ENCODE measurements around the gene FTO. TPM values are rescaled to one million over a fixed set of nuclear protein-coding genes. Genes with fewer than 3 reads are reported as not detected.

FTO gene
- total RNA-seq, 1 donor from 2014 or later = 91.0 TPM

DNA sequence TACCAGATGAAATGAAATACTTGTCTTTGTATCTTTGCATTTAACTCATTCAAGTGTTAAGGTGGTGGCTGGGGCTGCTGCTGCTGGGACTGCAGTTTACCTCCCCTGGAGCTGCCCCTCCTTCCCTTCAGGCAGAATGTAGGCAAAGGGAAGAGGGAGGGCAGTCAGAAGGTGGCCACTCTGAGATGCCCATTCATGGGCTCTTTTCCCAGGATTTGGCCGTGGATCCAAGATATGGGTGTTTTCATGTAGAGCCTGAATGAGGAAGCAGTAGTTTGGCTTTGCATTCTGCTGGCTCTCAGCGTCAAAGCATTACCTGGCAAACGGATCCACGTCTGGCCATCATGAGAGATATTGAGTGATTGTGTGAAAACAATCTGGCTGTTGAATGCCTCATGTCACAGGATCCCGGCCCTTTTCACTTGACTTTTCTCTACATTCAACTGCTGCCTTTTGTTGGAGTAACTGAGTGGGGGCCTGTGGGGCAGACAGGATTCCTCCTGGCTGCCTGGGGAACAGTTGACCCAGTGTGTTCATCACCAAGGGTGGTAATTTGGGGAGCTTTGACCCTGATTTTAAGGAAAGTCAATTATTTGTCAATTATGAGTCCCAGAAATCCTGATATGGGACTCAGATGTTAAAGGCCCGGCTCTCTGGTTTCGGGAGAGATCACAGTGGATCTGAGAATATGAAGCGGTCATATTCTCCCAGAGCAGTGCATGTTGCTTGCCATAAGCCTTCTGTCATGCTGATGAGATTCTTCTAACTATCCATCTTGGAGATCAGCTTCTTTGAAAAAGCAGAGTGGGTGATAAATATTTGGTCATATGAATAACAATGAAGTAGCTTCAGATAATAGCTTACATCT is 345.9 kb downstream of the FTO start:
- DNase-seq (ENCODE audit: low spot score) = no peak

DNA sequence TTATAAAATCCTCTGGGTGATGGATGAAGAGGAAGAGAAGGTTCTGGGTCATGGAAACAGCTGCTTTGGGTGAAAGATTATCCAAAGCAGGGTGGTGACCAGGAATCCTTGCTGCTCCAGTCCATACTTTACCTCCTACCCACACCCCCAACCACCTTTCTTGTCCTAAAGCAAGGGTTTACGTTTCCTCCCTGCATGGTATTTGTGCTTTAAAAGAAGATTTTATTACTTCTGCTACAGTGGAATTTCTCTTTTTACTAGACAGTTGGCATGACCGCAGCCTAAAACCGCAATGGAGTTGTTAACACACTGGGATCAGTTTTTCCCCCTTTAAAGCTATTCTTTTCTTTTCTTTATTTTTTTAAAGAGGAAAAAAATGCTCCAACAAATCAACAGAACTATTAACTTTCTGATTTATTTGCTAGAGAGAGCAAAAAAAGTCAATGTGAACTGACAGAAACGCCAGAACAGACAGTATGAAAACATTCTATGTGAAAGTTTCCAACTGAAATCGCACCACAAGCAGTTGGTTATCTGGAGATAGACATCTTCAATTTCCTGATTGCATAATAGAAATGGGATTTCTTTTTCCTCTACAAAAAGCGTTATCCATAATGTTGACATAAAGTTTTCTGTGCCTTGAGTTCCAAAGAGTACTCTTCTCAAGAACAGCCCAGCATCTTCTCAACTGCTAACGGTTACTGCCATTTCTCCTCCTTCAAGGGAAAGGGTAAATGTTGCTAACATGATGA is 346.7 kb downstream of the FTO start:
- no peak for DNase-seq (ENCODE audit: low spot score)

DNA sequence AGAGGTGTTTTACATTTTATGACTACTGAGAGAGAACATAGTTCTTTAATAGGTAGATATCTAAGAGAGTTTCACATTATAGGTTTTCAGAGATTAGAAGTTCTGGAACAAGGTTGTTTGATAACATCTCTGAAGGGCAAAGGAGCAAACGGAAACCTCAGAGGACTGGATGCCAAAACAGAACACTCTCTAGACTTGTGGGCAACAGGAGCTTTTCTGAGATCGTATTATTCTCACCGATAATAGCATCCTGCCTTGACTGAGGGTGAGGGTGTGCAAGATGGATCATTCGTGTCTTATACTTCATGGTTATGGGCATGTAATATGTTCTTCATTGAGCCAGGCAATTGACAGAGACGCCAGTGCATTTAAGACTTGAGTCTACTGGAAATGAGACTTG is 347.9 kb downstream of the FTO start:
- DNase-seq (ENCODE audit: low spot score) = no peak

DNA sequence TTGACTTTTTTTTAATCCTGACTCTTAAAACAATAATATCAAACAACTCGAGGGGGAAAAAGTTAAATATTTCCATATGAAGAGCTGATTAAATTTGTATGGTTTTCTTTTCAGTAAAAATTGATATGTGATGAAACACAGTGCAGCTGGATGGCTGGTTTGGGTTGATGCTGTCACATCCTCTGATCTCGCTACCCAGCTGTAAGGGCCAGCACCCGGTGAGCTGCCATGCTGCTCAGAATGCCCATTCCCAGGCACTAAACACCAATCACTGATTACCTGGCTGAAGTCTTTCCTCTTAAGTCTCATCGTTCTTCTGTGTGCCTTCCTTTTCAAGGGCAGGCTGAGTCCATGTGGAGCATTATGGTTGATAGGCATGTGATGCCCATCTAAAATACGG is 348.3 kb downstream of the FTO start:
- no peak for DNase-seq (ENCODE audit: low spot score)

DNA sequence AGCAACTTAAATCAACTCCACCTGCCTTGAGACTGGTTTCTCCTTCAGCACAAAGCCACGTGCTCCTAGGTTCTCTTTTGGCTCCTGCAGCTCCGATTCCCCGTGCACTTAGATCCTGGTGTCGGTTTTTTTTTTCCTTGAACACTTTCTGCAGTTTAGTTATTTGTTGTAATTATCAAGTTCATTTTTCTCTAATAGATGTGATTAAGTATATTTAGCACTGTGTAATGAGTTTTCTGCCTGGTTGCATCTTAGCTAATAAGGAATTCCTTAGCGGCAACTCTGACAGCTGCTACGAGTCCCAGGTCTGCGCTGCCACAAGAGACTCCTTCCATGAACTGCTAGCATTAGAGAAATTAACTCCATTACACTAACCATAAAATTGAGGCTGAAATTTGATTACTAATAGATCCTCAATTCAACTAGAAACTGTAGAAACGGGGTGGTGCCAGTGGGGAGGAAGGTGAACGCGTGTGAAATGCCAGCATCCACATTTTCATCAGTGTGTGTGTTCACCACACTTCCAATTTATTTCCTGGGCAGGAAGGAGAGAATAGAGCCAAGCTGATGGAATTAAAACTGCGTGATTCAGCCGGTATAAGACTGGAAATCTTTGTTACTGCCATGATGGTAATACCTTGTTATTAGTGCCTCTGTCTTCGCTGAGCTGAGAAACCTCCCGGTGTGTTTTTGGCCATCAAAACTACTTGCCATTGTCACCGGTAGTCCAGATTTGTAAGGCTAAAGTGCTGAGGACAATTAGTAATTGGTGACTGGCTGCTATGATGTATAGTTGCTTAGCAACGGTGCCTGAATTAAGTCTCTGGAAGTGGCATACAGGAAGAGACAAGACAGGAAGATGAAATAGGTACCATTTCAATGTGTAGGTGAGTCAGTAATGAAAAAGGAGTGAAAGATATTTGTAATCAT is 350.2 kb downstream of the FTO start:
- DNase-seq (ENCODE audit: low spot score) = no peak

DNA sequence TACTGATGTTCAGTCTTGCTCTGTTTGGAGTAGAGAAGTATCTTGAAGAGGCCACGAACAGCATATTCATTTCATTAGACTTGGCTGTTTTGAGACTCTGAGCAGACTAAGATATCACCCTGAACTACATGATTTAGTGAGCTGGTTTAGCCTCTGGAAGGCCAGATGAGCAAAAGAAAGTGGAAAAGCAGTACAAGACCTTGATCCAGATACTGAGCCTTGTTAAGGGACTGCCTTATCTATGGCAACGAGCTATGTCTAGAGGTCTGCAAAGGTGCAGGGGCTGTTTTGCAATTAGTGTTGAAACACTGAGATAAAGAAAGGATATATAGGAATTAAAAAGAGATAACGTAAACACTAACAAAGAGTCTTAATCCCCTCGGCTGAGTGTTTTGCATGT is 351.2 kb downstream of the FTO start:
- DNase-seq (ENCODE audit: low spot score) = no peak

DNA sequence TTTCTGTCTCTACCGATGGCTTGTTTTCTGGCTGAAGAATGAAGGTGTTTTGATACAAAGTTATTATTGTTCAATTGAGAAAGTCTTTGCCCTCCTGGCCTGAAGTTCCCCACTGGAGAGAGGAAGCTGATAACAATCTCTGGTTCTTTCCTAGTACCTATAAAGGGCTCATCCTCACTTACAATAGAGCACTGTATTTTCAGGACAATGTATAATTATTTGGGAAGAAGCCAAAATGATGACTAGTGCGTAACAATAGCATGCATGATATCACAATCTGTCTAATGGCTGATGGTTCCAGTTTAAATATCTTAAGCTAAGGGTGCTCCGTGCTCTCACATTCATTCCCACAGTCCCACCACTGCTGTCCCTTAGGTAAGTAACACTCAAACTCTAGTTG is 351.9 kb downstream of the FTO start:
- no peak for DNase-seq (ENCODE audit: low spot score)

DNA sequence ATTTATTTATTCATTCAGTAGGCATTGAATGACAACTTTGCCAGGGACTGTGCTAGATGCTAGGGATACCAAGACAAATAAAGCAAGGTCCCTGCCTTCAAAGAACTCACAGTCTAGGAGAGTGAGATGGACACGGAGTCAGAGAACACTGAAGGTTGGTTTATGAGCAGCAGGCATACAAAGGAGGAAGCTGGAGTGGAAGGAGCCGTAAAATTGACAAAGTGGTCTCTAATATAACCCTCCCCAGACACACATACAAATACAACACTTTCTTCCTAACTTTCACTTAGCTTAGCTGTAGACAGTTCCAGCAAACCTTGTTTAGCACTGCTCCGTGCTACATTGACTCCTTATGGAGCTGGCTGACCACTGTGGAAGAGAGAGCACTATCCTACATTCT is 353.0 kb downstream of the FTO start:
- DNase-seq (ENCODE audit: low spot score) = no peak

DNA sequence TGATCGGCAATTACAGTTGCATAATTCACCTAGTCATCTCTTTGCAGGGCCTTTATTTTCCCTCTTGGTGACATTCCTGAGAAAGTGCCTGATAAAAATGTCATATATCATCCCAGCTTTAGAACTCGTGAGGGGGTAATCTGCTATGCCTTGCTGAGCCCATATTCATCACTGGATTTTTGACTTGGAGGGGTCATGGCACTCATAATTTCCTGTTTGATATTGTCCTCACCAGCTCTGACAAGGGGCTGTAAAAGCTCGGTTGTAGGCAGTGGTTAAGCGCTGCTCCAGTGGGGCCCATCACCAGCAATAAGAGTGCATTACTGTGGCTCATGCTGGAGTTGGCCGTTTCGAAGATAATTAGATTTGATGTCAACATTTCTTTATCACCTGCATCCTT is 355.4 kb downstream of the FTO start:
- DNase-seq (ENCODE audit: low spot score) = no peak

DNA sequence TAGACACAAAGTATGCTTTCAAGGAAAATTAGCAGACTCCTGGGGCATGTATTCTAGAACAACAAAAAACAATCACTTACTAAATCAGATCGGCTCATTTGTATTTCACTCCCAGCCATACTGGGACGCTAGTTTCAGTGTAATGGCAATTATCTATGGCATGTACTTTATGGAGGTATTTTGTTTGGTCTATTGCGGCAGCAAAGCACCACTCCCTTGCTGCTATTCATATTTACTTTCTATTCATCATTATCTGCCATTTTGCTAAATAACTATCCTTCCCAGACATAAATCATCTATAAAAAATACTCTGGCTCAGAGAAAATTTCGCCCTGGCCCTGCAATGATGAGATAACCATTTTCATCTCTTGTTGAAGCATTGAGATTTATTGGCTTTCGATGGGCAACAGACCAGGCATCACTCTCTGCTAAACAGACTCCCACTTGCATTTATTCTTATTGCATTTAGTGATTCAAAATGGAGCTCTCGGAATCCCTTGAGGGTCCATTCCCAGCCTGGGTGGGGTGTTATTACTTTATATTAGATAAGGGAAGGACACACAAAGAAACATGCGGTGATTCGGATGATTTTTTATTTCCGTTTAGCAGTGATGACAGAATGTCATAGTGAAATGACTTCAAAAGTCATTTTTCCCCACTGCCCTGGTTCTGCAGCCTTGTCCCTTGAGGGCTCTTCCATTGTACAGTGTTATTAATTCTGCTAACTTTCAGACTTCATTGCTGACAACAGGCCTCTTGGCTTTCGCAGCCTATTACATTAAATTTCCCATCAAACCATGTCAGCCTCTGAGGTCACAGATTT is 356.9 kb downstream of the FTO start:
- no peak for DNase-seq (ENCODE audit: low spot score)

DNA sequence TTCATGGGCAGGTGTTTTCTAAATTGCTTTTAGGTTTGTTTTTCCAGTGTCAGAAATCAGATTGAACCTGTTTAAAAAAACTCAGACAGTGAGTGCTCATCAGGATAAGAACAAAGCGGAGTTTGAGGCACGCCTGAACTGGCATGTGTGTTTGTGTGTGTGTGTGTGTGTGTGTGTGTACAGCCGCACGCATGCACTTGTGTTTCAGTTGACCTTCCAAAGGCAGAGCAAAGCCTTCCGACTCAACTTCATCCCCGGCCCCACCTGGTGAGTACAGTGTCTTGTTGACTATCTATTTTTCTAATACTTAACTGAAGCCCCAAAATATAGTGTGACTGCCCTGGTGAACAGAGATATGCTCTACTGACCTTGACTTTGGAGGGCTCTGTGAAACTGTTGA is 357.5 kb downstream of the FTO start:
- no peak for DNase-seq (ENCODE audit: low spot score)

DNA sequence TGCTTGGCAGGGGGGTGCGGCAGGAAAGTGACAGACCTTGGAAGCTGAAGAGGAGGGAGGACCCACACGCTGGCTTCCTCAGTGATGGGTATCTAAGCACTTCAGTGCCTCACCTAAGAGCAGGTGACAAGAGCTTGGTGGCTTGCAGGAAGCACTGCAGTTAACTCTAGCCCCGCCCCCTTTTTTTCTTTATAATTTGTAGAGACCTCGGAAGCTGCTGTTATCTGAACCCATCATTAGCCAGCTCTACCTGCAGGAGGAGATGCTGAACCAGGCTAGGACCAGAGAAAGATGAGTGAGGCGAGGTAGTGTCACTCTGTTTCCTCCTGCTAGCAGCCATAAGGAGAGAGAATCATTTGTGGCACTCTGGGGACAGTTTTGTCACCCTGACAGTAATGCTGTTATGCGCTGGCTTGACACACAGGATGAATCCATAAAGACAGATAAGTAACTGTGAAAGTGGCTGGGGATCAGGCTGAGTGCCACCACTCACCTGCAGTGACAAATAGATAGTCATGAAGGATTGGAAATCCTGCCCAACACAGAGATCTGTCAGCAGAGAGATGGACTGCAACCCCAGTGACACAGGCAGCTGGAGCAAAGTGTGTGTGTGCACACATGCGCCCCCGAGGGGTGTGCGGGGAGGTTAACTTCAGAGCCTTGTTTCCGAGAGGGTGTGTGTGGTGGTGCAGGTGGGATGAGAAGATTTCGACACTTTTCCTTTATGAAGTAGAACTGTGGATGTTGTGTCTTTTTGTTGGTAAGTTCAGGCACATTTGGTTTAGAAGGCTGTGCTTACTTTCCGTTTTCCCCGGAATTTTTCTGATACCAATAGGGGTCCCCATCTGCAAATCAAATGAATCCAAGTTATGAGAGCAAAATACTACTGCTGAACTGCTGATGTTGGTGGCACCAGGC is 358.7 kb downstream of the FTO start:
- no peak for DNase-seq (ENCODE audit: low spot score)

DNA sequence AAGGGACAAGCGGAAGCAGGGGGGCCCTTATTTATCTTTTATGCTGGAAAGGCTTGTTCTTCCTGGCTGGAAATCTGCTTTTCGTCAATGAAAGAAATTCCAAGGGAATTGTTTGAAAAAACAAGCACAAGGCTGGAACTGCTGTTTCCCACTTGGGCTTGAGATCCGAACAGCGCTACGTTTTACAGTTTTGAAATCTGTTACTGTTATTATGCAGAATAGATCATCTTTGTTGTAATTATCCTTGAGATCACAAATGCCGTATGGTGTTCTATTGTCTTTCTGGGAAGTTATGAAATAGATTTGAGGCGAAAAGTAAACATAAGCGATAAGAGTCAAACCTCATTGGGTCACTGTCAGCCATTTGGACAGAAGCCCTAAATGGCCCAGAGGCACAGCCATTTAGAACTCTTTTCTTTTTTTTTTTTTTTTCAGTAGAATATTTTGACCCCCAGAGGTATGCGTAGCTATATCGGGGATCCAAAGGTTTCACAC is 359.4 kb downstream of the FTO start:
- no peak for DNase-seq (ENCODE audit: low spot score)

DNA sequence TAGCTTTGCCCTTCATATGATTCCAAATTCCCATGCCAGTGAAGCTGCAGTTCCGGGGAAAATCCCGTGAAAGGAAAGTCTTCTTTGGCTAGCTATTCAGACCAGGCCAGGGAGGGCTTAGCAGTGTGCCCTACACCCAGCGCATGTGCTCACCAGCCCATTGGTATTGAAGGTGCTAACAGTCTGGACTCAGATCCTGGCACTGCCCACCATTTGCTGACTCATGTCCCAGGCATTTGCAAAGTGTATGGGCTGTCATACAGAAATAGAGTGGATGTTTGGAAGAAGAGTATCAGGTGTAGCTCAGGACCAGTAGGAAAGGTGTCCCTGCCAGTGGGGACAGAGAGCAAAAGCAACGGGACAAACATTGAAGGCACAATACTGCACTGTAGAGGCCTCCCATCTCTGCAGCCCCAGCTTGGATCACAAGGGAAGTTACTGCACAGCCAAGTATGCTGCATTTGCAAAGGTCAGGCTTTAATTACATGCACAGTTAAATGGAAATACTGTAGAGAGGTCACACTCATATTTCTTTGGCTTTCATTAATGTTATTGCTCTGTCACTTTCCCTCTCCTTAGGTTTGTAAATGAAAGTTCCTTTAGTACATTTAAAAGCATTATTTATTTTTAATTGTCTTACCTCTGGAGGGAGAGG is 362.6 kb downstream of the FTO start:
- DNase-seq (ENCODE audit: low spot score) = no peak

DNA sequence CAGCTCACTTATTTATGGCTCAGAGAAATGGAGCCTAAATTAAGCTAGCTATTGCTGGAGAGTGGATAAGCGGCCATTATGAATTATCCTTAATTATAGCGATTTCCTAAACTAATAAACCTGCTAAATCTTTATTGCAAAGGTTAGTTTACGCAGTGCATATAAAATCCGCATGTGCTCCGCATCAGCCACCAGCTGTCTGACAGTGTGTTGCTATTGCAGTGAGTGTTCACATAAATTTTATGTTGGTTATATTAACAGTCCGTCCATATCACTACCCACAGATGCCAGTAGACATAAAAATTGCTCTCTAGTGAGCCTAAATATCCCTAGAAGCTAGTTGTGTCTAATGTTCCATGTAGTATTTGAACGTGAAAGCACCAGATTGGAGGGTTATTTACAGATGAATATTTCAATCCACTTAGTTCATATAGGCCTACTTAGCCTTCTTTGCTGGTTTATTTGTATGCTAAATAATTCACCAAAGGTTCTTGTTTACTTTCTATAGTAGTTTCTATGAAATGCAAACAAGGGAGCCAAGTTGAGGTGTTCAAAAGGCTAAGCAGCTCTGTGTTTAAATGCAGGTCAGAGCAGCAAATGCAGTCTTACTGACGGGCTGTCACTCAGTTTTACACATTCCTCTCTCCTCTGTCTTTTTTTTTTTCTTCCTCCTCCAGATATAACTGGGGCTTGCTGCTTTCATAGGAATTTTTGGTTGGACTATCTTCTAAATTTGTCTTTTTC is 363.5 kb downstream of the FTO start:
- DNase-seq (ENCODE audit: low spot score) = no peak

DNA sequence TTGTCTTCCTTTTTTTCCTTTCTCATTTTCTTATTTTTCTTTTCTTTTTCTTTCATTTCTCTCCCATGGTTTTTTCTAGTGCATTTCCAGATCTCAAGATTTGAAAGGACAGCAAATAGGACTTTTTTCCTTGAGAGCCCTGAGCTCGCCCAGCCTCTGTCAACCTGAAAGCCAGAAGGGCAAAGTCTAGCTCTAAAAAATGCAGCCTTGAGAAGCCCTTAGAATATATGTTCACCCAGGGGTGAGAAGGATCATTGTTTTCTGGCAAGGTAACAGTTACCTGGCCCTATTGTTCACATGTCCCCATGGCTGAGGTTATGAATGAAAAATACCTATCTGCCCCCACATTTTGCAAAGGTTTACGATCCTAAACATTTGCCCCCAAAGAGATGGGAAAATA is 364.3 kb downstream of the FTO start:
- no peak for DNase-seq (ENCODE audit: low spot score)

DNA sequence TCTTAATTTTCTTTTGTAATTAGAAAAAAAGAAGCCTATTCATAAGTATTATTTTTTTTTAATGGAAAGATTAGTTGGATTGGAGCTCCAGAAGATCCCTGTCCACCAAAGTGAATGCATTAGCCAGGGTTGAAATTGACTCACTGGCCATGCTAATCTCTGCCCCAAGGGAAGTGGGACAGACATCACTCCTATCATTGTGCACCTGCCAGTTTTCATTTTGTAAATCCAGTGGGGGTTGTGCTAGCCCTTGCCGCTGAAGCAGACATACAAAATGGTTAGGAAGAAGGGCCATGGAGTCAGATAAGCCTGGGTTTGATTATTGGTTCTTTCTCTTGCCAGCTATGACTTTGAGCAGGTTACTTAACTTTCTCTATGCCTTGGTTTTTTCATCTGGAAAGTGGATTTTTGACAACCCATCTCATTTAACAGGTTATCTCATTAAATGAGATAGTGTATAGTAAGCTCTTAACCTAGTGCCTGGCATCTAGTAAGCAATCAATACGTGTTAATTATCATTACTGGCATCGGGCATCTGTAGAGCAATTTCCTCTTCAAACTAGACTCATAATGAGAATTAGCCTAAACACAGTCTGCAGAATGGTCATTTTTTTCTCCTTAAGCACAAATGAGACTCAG is 365.8 kb downstream of the FTO start:
- no peak for DNase-seq (ENCODE audit: low spot score)
